PC-3 (cell line): ENCODE data around the gene CIB2.
"Not testable (repeated sequence)": the region's sequence is repeated elsewhere in the genome, so short reads cannot be mapped to it uniquely, and the experiment has no call there.

Experiments used
- EZH2 ChIP-seq: fragments of 300-600 bp; sonication (generic); IDR thresholded peaks from one replicate; pipeline ENCODE4 v1.6.1; 2017; ENCODE audit warnings: antibody characterized with exemption, mild to moderate bottlenecking, low read length; ENCODE audit not compliant: unreplicated experiment
- EZH2phosphoT487 ChIP-seq: fragments of 300-600 bp; sonication (generic); IDR thresholded peaks from 2 replicates; pipeline ENCODE4 v1.6.1; 2018; ENCODE audit warnings: mild to moderate bottlenecking, antibody characterized with exemption, low read length, borderline replicate concordance
- TF ChIP-seq, protein P1 (sequence below): fragments of 300-600 bp; sonication (generic); conservative IDR thresholded peaks from 2 replicates; pipeline ENCODE4 v1.5.1; 2017; ENCODE audit warnings: antibody characterized with exemption, low read depth, mild to moderate bottlenecking, low read length

- TF ChIP-seq, protein P1, sequence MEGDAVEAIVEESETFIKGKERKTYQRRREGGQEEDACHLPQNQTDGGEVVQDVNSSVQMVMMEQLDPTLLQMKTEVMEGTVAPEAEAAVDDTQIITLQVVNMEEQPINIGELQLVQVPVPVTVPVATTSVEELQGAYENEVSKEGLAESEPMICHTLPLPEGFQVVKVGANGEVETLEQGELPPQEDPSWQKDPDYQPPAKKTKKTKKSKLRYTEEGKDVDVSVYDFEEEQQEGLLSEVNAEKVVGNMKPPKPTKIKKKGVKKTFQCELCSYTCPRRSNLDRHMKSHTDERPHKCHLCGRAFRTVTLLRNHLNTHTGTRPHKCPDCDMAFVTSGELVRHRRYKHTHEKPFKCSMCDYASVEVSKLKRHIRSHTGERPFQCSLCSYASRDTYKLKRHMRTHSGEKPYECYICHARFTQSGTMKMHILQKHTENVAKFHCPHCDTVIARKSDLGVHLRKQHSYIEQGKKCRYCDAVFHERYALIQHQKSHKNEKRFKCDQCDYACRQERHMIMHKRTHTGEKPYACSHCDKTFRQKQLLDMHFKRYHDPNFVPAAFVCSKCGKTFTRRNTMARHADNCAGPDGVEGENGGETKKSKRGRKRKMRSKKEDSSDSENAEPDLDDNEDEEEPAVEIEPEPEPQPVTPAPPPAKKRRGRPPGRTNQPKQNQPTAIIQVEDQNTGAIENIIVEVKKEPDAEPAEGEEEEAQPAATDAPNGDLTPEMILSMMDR: not testable (repeated sequence)
- not testable (repeated sequence) for TF ChIP-seq EZH2phosphoT487, EZH2
Observed at GRCh38 chr15:78151075-78151474, 19.8 kb upstream of the CIB2 start.
